Mesendoderm (in vitro differentiated cells): ENCODE measurements around the gene ABHD17A.
A peak's percentile ranks its signal among the peaks of the same experiment; 100 is the strongest.

Experiments
- DNase-seq: peaks from one replicate; pipeline ENCODE4 v3.0.0; 2013
- H2AK5ac ChIP-seq: 2 replicates; pipeline ENCODE4 v1.6.1; 2013; ENCODE audit warnings: low read length, inconsistent platforms
- H2BK120ac ChIP-seq: 2 replicates; pipeline ENCODE4 v1.6.1; 2013; ENCODE audit warnings: low read depth, mild to moderate bottlenecking, low read length, moderate library complexity, mixed read lengths
- H2BK15ac ChIP-seq: replicated peaks from 2 replicates; pipeline ENCODE4 v1.6.1; 2013; ENCODE audit warnings: low read depth, mild to moderate bottlenecking, moderate library complexity
- H2BK5ac ChIP-seq: 2 replicates; pipeline ENCODE4 v1.6.1; 2013; ENCODE audit warnings: low read length, inconsistent platforms
- H3K18ac ChIP-seq: 2 replicates; pipeline ENCODE4 v1.6.1; 2013; ENCODE audit warnings: mild to moderate bottlenecking, low read length, mixed read lengths
- H3K23ac ChIP-seq: one replicate; pipeline ENCODE4 v1.6.1; 2013; ENCODE audit warnings: low read length
- H3K27ac ChIP-seq: 2 replicates; pipeline ENCODE4 v1.5.1; 2013; ENCODE audit warnings: low read depth, mild to moderate bottlenecking, inconsistent platforms, low read length, moderate library complexity
- H3K27me3 ChIP-seq: 2 replicates; pipeline ENCODE4 v1.6.1; 2013; ENCODE audit warnings: low read length, control low read depth, mild to moderate bottlenecking, inconsistent platforms; ENCODE audit not compliant: insufficient read depth, poor library complexity
- H3K36me3 ChIP-seq: 2 replicates; pipeline ENCODE4 v1.6.1; 2013; ENCODE audit warnings: low read length, inconsistent platforms; ENCODE audit not compliant: control insufficient read depth, insufficient read depth
- H3K4ac ChIP-seq: one replicate; pipeline ENCODE4 v1.6.1; 2013; ENCODE audit warnings: low read depth, mild to moderate bottlenecking, low read length, moderate library complexity
- H3K4me1 ChIP-seq: 2 replicates; pipeline ENCODE4 v1.6.1; 2013; ENCODE audit warnings: low read depth, low read length, inconsistent platforms; ENCODE audit not compliant: control insufficient read depth
- H3K4me2 ChIP-seq: 2 replicates; pipeline ENCODE4 v1.6.1; 2013; ENCODE audit warnings: low read length
- H3K4me3 ChIP-seq: 2 replicates; pipeline ENCODE4 v1.5.1; 2013; ENCODE audit warnings: mild to moderate bottlenecking, low read length
- H3K56ac ChIP-seq: one replicate; pipeline ENCODE4 v1.6.1; 2013; ENCODE audit warnings: low read length
- H3K79me1 ChIP-seq: 2 replicates; pipeline ENCODE4 v1.6.1; 2013; ENCODE audit warnings: low read length, inconsistent platforms
- H3K79me2 ChIP-seq: 2 replicates; pipeline ENCODE4 v1.6.1; 2013; ENCODE audit warnings: mild to moderate bottlenecking, low read length; ENCODE audit not compliant: control insufficient read depth, insufficient read depth
- H3K9ac ChIP-seq: 2 replicates; pipeline ENCODE4 v1.6.1; 2013; ENCODE audit warnings: low read length, inconsistent platforms
- H4K5ac ChIP-seq: one replicate; pipeline ENCODE4 v1.6.1; 2013; ENCODE audit warnings: low read length
- H4K8ac ChIP-seq: one replicate; pipeline ENCODE4 v1.6.1; 2013; ENCODE audit warnings: low read depth, mild to moderate bottlenecking, control low read depth, low read length, moderate library complexity
- WGBS: extraction: QIAGEN DNeasy Blood & Tissue Kit; methylation state at CpG from one replicate; pipeline ENCODE4 v1.1.7; 2013; ENCODE audit warnings: low lambda C conversion rate, missing lambda C conversion rate; ENCODE audit not compliant: insufficient coverage; ENCODE audit errors: extremely low coverage; 5-methylcytosine and 5-hydroxymethylcytosine counted together

ABHD17A gene

DNA sequence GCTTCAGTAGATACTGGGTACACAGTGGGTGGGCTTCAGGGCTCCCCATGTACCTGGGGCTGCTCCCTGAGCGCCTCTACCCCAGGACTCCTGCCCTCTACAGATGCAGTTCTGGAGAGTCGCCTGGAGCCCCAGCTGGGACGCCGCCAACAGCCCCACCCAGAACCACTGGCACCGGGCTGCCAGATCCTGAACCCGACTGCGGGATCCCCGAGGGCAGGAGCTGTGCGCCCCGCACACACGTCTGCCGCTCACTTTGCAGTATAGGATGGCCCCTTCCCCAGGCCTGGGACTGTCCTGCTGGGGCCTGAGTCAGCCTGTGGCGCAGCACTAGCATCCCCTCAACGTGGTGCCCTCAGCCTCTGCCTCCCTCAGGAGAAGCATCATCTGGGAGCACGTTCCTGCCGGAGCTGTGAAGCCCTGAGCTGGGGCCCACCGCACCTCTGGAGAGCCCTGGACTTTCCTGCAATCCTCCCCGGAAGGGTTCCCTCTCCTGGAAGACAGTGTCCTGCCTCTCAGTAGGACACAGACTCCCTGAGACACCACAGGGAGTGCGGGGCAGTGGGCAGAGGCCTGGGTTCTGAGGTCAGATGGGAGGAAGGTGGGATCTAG, 40.7 kb downstream of the ABHD17A start:
- H4K5ac ChIP-seq: no peak overlapping the region
- no peaks in the 10 kb centered on the region for H3K27me3 ChIP-seq
- no peak overlapping the region for H2BK5ac ChIP-seq
- H3K9ac ChIP-seq: no peak overlapping the region
- peaks cover 77% of the 10 kb centered on the region for H3K79me2 ChIP-seq
- H2BK15ac ChIP-seq: no peak overlapping the region
- H3K27ac ChIP-seq: no peak overlapping the region
- DNase-seq: no peak
- H3K56ac ChIP-seq: no peak overlapping the region
- no peak overlapping the region for H3K18ac ChIP-seq
- H2AK5ac ChIP-seq: no peak overlapping the region
- peaks cover 34% of the 10 kb centered on the region for H3K79me1 ChIP-seq
- H3K4ac ChIP-seq: no peak overlapping the region
- H3K4me3 ChIP-seq: no peak overlapping the region
- no peak overlapping the region for H3K4me2 ChIP-seq
- H4K8ac ChIP-seq: no peak overlapping the region
- H3K36me3 ChIP-seq: no peaks in the 10 kb centered on the region
- no peak overlapping the region for H2BK120ac ChIP-seq
- no peak overlapping the region for H3K23ac ChIP-seq
- no CpG with 5 or more reads among the region's 19 CpGs for whole genome bisulfite sequencing
- H3K4me1 ChIP-seq: peaks cover 4% of the 10 kb centered on the region

DNA sequence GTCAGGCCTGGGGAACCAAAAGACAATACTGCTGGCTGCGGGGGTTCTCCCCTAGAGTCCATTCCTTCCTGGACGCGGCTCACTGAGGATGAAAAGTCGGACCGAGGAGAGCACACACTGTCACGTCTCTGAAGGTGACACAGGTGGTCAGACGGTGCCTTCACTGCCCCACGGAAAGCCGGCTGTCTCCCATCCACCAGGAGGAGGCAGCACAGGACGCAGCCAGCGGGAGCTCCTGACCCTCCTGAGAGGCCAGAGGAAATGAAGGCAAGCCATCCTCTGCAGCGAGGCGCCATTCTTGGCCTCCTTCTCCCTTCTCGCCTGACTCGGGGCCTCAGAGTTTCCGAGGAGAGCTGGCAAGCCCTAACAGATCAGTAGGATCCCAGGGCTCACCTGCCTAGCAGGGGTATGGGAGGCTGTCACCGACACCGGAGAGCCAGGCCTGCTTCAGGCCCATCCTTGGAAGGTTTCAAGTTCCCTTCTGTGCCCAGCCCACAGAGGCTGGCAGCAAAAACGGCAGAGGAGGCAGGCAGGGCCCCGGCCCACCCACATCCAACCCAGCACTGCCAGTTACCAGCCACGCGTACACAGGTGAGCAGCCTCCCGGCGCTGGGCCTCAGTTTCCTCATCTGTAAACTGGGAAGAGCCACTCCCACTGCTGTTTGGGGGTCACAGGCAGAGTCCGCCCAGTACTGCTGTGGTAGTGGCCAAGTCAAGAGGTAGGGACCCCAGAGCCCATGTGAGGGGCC, 41.5 kb downstream of the ABHD17A start:
- Histone ChIP-seq H3K27me3 (no peaks in the 10 kb centered on the region), H3K79me2 (peaks cover 79% of the 10 kb centered on the region), H2BK5ac (no peak overlapping the region), H2BK120ac (no peak overlapping the region), H3K27ac (no peak overlapping the region), H3K36me3 (no peaks in the 10 kb centered on the region), H4K5ac (no peak overlapping the region), H3K56ac (no peak overlapping the region), H3K4me2 (no peak overlapping the region), H2AK5ac (no peak overlapping the region), H3K4me1 (peaks cover 4% of the 10 kb centered on the region), H2BK15ac (no peak overlapping the region), H3K9ac (no peak overlapping the region), H4K8ac (no peak overlapping the region), H3K79me1 (peaks cover 35% of the 10 kb centered on the region), H3K4me3 (no peak overlapping the region), H3K18ac (no peak overlapping the region), H3K4ac (no peak overlapping the region), H3K23ac (no peak overlapping the region)
- WGBS: no CpG with 5 or more reads among the region's 25 CpGs
- DNase-seq: peak; percentile 56

DNA sequence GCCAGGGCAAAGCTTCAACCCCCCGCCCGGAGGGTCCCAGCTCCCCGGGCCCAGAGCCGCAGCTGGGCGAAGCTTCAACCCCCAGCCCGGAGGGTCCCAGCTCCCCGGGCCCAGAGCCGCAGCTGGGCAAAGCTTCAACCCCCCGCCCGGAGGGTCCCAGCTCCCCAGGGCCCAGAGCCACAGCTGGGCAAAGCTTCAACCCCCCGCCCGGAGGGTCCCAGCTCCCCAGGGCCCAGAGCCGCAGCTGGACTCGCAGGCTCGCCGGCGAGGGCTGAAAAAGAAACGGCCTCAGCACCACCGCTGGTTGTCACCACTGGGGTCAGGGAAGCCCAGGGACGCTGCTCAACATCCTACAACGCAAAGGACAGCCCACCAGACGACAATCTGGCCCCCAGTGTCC, 42.2 kb downstream of the ABHD17A start:
- Histone ChIP-seq H3K9ac (no peak overlapping the region), H3K23ac (no peak overlapping the region), H4K5ac (no peak overlapping the region), H3K4ac (no peak overlapping the region), H3K36me3 (no peaks in the 10 kb centered on the region), H3K27me3 (no peaks in the 10 kb centered on the region), H3K4me2 (no peak overlapping the region), H3K56ac (no peak overlapping the region), H2AK5ac (no peak overlapping the region), H4K8ac (no peak overlapping the region), H3K79me2 (peaks cover 79% of the 10 kb centered on the region), H3K27ac (no peak overlapping the region), H3K4me3 (no peak overlapping the region), H3K79me1 (peaks cover 35% of the 10 kb centered on the region), H2BK5ac (no peak overlapping the region), H3K18ac (no peak overlapping the region), H2BK15ac (no peak overlapping the region), H3K4me1 (peaks cover 4% of the 10 kb centered on the region), H2BK120ac (no peak overlapping the region)
- WGBS: no CpG with 5 or more reads among the region's 22 CpGs
- DNase-seq: no peak

GRCh38 chr19:1841209-1841924, 43.9 kb downstream of the ABHD17A start:
- peaks cover 34% of the 10 kb centered on the region for H3K79me1 ChIP-seq
- DNase-seq: no peak
- no peak overlapping the region for H3K23ac ChIP-seq
- no CpG with 5 or more reads among the region's 35 CpGs for WGBS
- H2BK15ac ChIP-seq: no peak overlapping the region
- H2BK120ac ChIP-seq: no peak overlapping the region
- no peak overlapping the region for H4K5ac ChIP-seq
- H2AK5ac ChIP-seq: no peak overlapping the region
- H3K79me2 ChIP-seq: peaks cover 70% of the 10 kb centered on the region
- no peak overlapping the region for H3K18ac ChIP-seq
- no peak overlapping the region for H3K56ac ChIP-seq
- H3K4me3 ChIP-seq: no peak overlapping the region
- H3K27me3 ChIP-seq: no peaks in the 10 kb centered on the region
- H4K8ac ChIP-seq: no peak overlapping the region
- no peak overlapping the region for H3K4me2 ChIP-seq
- H2BK5ac ChIP-seq: no peak overlapping the region
- H3K27ac ChIP-seq: no peak overlapping the region
- no peak overlapping the region for H3K9ac ChIP-seq
- H3K4ac ChIP-seq: no peak overlapping the region
- H3K36me3 ChIP-seq: no peaks in the 10 kb centered on the region
- H3K4me1 ChIP-seq: no peaks in the 10 kb centered on the region

GRCh38 chr19:1840541-1841115, 44.7 kb downstream of the ABHD17A start:
- no CpG with 5 or more reads among the region's 22 CpGs for WGBS
- Histone ChIP-seq H3K4me1 (no peaks in the 10 kb centered on the region), H3K9ac (no peak overlapping the region)

More at GRCh38 chr19:1840541-1841115, 44.7 kb downstream of the ABHD17A start:
- Histone ChIP-seq H3K23ac (no peak overlapping the region), H3K18ac (no peak overlapping the region), H3K27ac (no peak overlapping the region), H3K27me3 (no peaks in the 10 kb centered on the region), H3K4me3 (no peak overlapping the region), H3K79me1 (peaks cover 32% of the 10 kb centered on the region), H2BK120ac (no peak overlapping the region), H3K56ac (no peak overlapping the region), H2AK5ac (no peak overlapping the region), H3K79me2 (peaks cover 67% of the 10 kb centered on the region), H2BK5ac (no peak overlapping the region), H4K8ac (no peak overlapping the region), H3K4me2 (no peak overlapping the region), H4K5ac (no peak overlapping the region), H2BK15ac (no peak overlapping the region), H3K4ac (no peak overlapping the region), H3K36me3 (no peaks in the 10 kb centered on the region)
- DNase-seq: no peak
